ENCODE results near the gene EGFL8. TPM values are rescaled to one million over a fixed set of nuclear protein-coding genes. Genes with fewer than 3 reads are reported as not detected.

Gene EGFL8
- total RNA-seq, 4 donors from 2014 or later, result 108 to 388 (median 270) TPM

DNA sequence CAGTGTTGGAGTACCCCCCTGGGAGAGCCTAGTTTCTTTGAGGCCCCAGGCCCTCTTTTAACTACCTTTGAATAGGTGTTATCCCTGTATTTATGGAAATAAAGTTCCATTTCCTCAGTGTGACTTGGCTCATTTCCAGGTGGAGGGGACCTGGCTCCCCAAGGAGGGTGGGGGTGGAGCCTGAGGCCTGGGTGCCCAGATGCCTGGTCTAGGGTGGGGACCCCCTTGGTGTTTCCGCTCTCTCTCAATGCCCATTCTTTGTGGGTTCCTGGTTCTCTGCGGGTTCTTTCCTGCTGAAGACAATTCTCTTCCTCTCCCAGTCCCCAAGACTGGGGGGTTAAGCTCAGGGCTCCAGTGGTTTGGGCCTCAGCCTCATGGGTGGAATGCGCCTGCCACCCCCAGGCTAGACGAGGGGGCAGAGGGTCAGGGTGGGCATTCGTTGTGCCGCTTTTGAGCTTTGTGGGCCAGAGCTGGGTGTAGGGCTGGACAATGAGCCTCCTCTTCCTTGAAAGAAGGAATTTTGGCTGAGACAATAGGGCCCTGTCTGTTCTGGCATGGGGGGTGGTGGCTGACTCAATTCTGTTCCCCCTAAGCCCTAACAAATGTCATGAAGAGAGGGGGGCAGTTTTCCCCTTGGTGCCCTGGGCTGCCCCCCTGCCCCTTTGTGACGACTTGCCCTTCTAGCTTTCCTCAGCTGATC lies 686 bp upstream of the EGFL8 start:
- no peak for DNase-seq (ENCODE audit: low spot score in 2 of 2)
- H3K9me3 ChIP-seq, result no peaks in the 10 kb centered on the region
- TF ChIP-seq EP300 (IDR thresholded peaks at IDR 0.05) (peak; percentile 47 to 87), POLR2A (IDR thresholded peaks at IDR 0.05) (peak in 1 of 2 donors; percentile 37)
- TF ChIP-seq, protein P1, sequence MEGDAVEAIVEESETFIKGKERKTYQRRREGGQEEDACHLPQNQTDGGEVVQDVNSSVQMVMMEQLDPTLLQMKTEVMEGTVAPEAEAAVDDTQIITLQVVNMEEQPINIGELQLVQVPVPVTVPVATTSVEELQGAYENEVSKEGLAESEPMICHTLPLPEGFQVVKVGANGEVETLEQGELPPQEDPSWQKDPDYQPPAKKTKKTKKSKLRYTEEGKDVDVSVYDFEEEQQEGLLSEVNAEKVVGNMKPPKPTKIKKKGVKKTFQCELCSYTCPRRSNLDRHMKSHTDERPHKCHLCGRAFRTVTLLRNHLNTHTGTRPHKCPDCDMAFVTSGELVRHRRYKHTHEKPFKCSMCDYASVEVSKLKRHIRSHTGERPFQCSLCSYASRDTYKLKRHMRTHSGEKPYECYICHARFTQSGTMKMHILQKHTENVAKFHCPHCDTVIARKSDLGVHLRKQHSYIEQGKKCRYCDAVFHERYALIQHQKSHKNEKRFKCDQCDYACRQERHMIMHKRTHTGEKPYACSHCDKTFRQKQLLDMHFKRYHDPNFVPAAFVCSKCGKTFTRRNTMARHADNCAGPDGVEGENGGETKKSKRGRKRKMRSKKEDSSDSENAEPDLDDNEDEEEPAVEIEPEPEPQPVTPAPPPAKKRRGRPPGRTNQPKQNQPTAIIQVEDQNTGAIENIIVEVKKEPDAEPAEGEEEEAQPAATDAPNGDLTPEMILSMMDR (IDR thresholded peaks at IDR 0.05), result peak in 1 of 5 experiments; percentile 26
- peaks cover 0 to 92% (median 3%) of the 10 kb centered on the region in 3 donors for H3K36me3 ChIP-seq
- peak overlapping the region; percentile 61 to 88 (median 70) for H3K27ac ChIP-seq
- H3K27me3 ChIP-seq, result no peaks in the 10 kb centered on the region
- peaks cover 0 to 54% (median 15%) of the 10 kb centered on the region in 4 donors for H3K4me1 ChIP-seq
- peak overlapping the region in 1 of 4 donors; percentile 36 for H3K4me3 ChIP-seq
- WGBS, 2 donors, result 34 to 52% methylated on average over 7 of the region's 7 CpGs

GRCh38 chr6:32166411-32167061 lies 2.1 kb downstream of the EGFL8 start:
- Histone ChIP-seq H3K27me3 (no peaks in the 10 kb centered on the region), H3K4me3 (peak overlapping the region in 2 of 4 donors; percentile 15 to 27), H3K4me1 (peaks cover 3 to 76% (median 19%) of the 10 kb centered on the region in 4 donors), H3K27ac (peak overlapping the region; percentile 59 to 88 (median 68)), H3K36me3 (peaks cover 0 to 96% (median 3%) of the 10 kb centered on the region in 3 donors), H3K9me3 (no peaks in the 10 kb centered on the region)
- 62 to 69% methylated on average over 16 to 29 of the region's 30 CpGs for WGBS, 2 donors
- no peak for DNase-seq (ENCODE audit: low spot score in 2 of 2)
- no peak for TF ChIP-seq EP300 (IDR thresholded peaks at IDR 0.05)
- TF ChIP-seq, protein P1 (IDR thresholded peaks at IDR 0.05), result no peak
- TF ChIP-seq POLR2A (IDR thresholded peaks at IDR 0.05), result no peak

DNA sequence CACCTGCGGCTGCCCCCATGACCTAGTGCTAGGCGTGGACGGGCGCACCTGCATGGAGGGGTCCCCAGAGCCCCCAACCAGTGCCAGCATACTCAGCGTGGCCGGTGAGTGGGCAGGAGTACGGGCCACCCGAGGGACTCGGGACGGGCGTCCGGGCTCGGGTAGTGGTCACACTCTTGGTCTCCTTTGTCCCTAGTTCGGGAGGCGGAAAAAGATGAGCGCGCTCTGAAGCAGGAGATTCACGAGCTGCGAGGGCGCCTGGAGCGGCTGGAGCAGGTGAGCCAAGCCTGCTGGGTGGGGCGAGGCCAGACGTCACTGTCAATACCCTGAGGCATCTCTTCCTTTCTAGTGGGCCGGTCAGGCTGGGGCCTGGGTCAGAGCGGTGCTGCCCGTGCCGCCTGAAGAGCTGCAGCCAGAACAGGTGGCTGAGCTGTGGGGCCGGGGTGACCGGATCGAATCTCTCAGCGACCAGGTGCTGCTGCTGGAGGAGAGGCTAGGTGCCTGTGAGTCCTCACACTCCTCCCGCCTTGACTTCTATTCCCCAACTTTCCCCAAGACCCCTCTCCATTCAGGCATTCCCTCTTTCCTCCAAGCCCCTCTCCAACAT lies 2.9 kb downstream of the EGFL8 start:
- Histone ChIP-seq H3K27ac (peak overlapping the region; percentile 59 to 88 (median 68)), H3K4me3 (no peak overlapping the region), H3K4me1 (peaks cover 3 to 75% (median 19%) of the 10 kb centered on the region in 4 donors), H3K36me3 (peaks cover 0 to 89% (median 3%) of the 10 kb centered on the region in 3 donors), H3K27me3 (no peaks in the 10 kb centered on the region), H3K9me3 (no peaks in the 10 kb centered on the region)
- WGBS, 2 donors, result 54 to 64% methylated on average over 32 of the region's 32 CpGs
- no peak for DNase-seq (ENCODE audit: low spot score in 2 of 2)
- TF ChIP-seq EP300 (IDR thresholded peaks at IDR 0.05) (no peak), POLR2A (IDR thresholded peaks at IDR 0.05) (no peak)

- no peaks in the 10 kb centered on the region for H3K27me3 ChIP-seq
- WGBS, 2 donors, result 45 to 57% methylated on average over 6 of the region's 6 CpGs
- no peak for DNase-seq (ENCODE audit: low spot score in 2 of 2)
- peak overlapping the region; percentile 59 to 88 (median 68) for H3K27ac ChIP-seq
- H3K4me1 ChIP-seq, result peaks cover 3 to 73% (median 18%) of the 10 kb centered on the region in 4 donors
- no peak overlapping the region for H3K4me3 ChIP-seq
- no peaks in the 10 kb centered on the region for H3K9me3 ChIP-seq
- TF ChIP-seq, protein P1 (IDR thresholded peaks at IDR 0.05), result no peak
- TF ChIP-seq EP300 (IDR thresholded peaks at IDR 0.05) (no peak), POLR2A (IDR thresholded peaks at IDR 0.05) (no peak)
- H3K36me3 ChIP-seq, result peaks cover 0 to 84% (median 3%) of the 10 kb centered on the region in 3 donors
These were observed 3.4 kb downstream of the EGFL8 start for GRCh38 chr6:32167761-32168262.

GRCh38 chr6:32168350-32168749 lies 4.0 kb downstream of the EGFL8 start:
- H3K9me3 ChIP-seq, result no peaks in the 10 kb centered on the region
- DNase-seq (ENCODE audit: low spot score in 2 of 2), result no peak
- peak overlapping the region; percentile 59 to 88 (median 68) for H3K27ac ChIP-seq
- peaks cover under 1 to 73% (median 16%) of the 10 kb centered on the region in 4 donors for H3K4me1 ChIP-seq
- WGBS, 2 donors, result 60 to 61% methylated on average over 2 of the region's 2 CpGs
- TF ChIP-seq POLR2A (IDR thresholded peaks at IDR 0.05), result no peak
- TF ChIP-seq, protein P1 (IDR thresholded peaks at IDR 0.05), result no peak
- TF ChIP-seq EP300 (IDR thresholded peaks at IDR 0.05), result no peak
- H3K27me3 ChIP-seq, result no peaks in the 10 kb centered on the region
- H3K4me3 ChIP-seq, result no peak overlapping the region
- peaks cover 0 to 80% (median 3%) of the 10 kb centered on the region in 3 donors for H3K36me3 ChIP-seq

All from tibial nerve (tissue), 4 donors.